Measurements from ENCODE around the gene ELP1.

Gene ELP1

DNA sequence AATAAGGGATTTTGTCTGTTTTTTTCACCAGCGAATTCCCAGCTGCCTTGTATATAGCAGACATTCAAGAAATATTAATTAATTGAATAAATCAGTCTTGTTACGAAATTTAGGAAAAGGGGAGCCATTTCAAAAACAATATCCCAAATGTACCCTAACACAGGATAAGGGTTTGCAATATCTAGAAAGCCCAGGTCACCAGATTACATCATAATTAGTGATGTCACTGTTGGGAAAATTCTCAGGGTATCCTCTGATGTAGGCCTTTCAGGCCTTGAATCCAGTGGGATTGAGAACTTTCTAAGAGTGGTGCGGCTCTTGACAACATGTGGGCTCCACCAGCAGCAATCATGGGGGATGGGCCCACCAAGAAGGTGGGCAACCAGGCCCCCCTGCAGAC is 71.9 kb downstream of the ELP1 start, which contains the start of gene ACTL7A:
TSS of gene ACTL7A (plus strand) at position 270 of the 400 bp plus-strand sequence. CDS start at position 327, 57 bp downstream.
- TF ChIP-seq, protein P1, sequence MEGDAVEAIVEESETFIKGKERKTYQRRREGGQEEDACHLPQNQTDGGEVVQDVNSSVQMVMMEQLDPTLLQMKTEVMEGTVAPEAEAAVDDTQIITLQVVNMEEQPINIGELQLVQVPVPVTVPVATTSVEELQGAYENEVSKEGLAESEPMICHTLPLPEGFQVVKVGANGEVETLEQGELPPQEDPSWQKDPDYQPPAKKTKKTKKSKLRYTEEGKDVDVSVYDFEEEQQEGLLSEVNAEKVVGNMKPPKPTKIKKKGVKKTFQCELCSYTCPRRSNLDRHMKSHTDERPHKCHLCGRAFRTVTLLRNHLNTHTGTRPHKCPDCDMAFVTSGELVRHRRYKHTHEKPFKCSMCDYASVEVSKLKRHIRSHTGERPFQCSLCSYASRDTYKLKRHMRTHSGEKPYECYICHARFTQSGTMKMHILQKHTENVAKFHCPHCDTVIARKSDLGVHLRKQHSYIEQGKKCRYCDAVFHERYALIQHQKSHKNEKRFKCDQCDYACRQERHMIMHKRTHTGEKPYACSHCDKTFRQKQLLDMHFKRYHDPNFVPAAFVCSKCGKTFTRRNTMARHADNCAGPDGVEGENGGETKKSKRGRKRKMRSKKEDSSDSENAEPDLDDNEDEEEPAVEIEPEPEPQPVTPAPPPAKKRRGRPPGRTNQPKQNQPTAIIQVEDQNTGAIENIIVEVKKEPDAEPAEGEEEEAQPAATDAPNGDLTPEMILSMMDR (IDR thresholded peaks at IDR 0.05; ENCODE audit: low read depth, low read length, missing control alignments), result no peak
- no peak within 1 kb of the TSS for H3K4me3 ChIP-seq (replicated peaks; ENCODE audit: low read depth, low read length)
- DNase-seq (ENCODE audit: extremely low read depth, low read depth), result no peak

DNA sequence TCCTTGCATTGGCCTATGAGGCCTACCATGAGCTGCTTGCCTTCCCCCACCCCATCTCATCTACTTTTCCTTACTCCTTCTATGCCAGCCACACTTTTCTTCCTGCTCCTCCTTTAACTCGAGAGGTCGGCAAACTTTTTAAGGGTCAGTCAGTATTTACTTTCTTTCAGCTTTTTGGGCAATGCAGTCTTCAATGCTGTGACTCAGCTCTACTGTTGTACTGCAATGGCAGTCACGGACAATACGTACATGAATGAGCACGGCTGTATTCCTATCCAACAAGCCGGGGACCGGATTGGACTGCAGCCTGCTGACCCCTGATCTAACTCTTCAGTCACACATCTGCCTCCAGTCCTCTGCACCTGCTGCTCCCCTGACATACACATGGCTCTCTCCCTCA is 72.5 kb downstream of the ELP1 start:
- H3K4me3 ChIP-seq (replicated peaks; ENCODE audit: low read depth, low read length), result no peak overlapping the region
- TF ChIP-seq, protein P1 (IDR thresholded peaks at IDR 0.05; ENCODE audit: low read depth, low read length, missing control alignments), result no peak
- DNase-seq (ENCODE audit: extremely low read depth, low read depth), result no peak

GRCh38 chr9:108860764-108861163 is 73.2 kb downstream of the ELP1 start:
- TF ChIP-seq, protein P1 (IDR thresholded peaks at IDR 0.05; ENCODE audit: low read depth, low read length, missing control alignments), result no peak
- no peak overlapping the region for H3K4me3 ChIP-seq (replicated peaks; ENCODE audit: low read depth, low read length)
- DNase-seq (ENCODE audit: extremely low read depth, low read depth), result no peak

DNA sequence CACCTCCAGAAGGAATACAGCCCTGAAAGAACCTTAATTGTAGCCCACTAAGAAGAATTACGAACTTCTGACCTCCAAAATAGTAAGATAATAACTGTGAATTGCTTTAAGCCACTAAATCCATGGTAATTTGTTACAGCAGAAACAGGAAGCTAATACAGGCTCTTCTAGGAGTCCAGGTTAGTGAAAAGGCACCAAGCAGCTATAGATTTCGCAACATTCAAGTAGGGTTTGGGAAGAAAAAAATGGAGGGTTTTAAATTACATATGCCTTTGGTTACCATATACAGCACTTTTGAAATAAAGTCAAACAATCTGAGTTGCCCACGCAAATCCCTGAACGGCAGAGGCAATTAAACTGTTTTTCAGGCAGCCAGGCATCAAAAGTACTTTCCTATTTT is 73.6 kb downstream of the ELP1 start:
- H3K4me3 ChIP-seq (replicated peaks; ENCODE audit: low read depth, low read length), result no peak overlapping the region
- TF ChIP-seq, protein P1 (IDR thresholded peaks at IDR 0.05; ENCODE audit: low read depth, low read length, missing control alignments), result no peak
- DNase-seq (ENCODE audit: extremely low read depth, low read depth), result no peak

- TF ChIP-seq, protein P1 (IDR thresholded peaks at IDR 0.05; ENCODE audit: low read depth, low read length, missing control alignments), result no peak
- no peak overlapping the region for H3K4me3 ChIP-seq (replicated peaks; ENCODE audit: low read depth, low read length)
- DNase-seq (ENCODE audit: extremely low read depth, low read depth), result no peak
These were observed 74.3 kb downstream of the ELP1 start for GRCh38 chr9:108859459-108860114.

DNA sequence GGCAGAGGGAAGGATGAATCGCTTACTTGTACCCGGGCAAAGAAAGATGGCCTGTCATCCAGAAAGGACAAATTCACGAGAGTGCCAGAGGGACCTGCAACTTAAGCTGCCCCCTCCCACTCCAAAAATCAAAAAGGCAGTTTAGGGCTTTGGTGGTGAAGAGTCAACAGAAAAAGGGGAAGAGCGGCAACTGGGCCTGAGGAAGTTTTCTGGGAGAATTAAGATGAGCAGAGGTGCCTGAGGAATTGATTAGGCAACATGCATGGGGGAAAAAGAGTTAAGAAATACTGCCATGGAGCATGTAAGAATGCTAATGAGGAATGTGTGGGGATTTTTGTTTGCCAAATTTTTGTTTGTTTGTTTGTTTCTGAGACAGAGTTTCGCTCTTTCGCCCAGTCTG is 76.4 kb downstream of the ELP1 start:
- no peak for DNase-seq (ENCODE audit: extremely low read depth, low read depth)
- TF ChIP-seq, protein P1 (IDR thresholded peaks at IDR 0.05; ENCODE audit: low read depth, low read length, missing control alignments), result no peak
- H3K4me3 ChIP-seq (replicated peaks; ENCODE audit: low read depth, low read length), result no peak overlapping the region

GRCh38 chr9:108855888-108856287 is 78.0 kb downstream of the ELP1 start, which contains the start of gene ACTL7B:
ACTL7B (minus strand) TSS chr9:108855986; CDS start chr9:108855930, 56 bp downstream.
- H3K4me3 ChIP-seq (replicated peaks; ENCODE audit: low read depth, low read length), result no peak within 1 kb of the TSS
- TF ChIP-seq, protein P1 (IDR thresholded peaks at IDR 0.05; ENCODE audit: low read depth, low read length, missing control alignments), result no peak
- DNase-seq (ENCODE audit: extremely low read depth, low read depth), result no peak

All from HFF-Myc (cell line).